Smooth muscle cell (in vitro differentiated cells): ENCODE results near the gene UST. TPM values are rescaled to one million over a fixed set of nuclear protein-coding genes. Genes with fewer than 3 reads are reported as not detected.

Experiments used
- DNase-seq: peaks from one replicate; lab custom pipeline; 2025; ENCODE audit not compliant: unreplicated experiment; lab: John Stamatoyannopoulos, UW
- H2AFZ ChIP-seq: fragments of 200-600 bp; sonication (generic); 2 replicates; pipeline ENCODE4 v1.6.0; 2016; ENCODE audit warnings: antibody characterized with exemption, low read depth, mild to moderate bottlenecking
- H3F3A ChIP-seq: fragments of 200-600 bp; sonication (generic); 2 replicates; pipeline ENCODE4 v1.6.0; 2017; ENCODE audit warnings: antibody characterized with exemption, low read depth
- H3K27ac ChIP-seq: fragments of 200-600 bp; sonication (generic); 2 replicates; pipeline ENCODE4 v1.5.1; 2016; ENCODE audit warnings: low read depth, mild to moderate bottlenecking
- H3K27me3 ChIP-seq: fragments of 200-600 bp; sonication (generic); 2 replicates; pipeline ENCODE4 v1.6.1; 2016; ENCODE audit warnings: low read depth, mild to moderate bottlenecking
- H3K36me3 ChIP-seq: fragments of 200-600 bp; sonication (generic); 2 replicates; pipeline ENCODE4 v1.5.1; 2016; ENCODE audit warnings: low read depth
- H3K4me1 ChIP-seq: fragments of 200-600 bp; sonication (generic); 2 replicates; pipeline ENCODE4 v1.5.1; 2016; ENCODE audit warnings: low read depth
- H3K4me2 ChIP-seq: fragments of 200-600 bp; sonication (generic); 2 replicates; pipeline ENCODE4 v1.6.0; 2016; ENCODE audit warnings: mild to moderate bottlenecking
- H3K4me3 ChIP-seq: fragments of 200-600 bp; sonication (generic); 2 replicates; pipeline ENCODE4 v1.5.1; 2016; ENCODE audit warnings: mild to moderate bottlenecking
- H3K79me2 ChIP-seq: fragments of 200-600 bp; sonication (generic); 2 replicates; pipeline ENCODE4 v1.6.0; 2016; ENCODE audit warnings: low read depth, mild to moderate bottlenecking
- H3K9ac ChIP-seq: fragments of 200-600 bp; sonication (generic); 2 replicates; pipeline ENCODE4 v1.6.0; 2016; ENCODE audit warnings: low read depth
- H3K9me3 ChIP-seq: fragments of 200-600 bp; sonication (generic); replicated peaks from 2 replicates; pipeline ENCODE4 v1.5.1; 2016; ENCODE audit warnings: low read depth
- H4K20me1 ChIP-seq: fragments of 200-600 bp; sonication (generic); 2 replicates; pipeline ENCODE4 v1.6.0; 2016; ENCODE audit warnings: low read depth
- whole genome bisulfite sequencing: methylation state at CpG from one replicate; pipeline ENCODE4 v1.1.7; 2016; ENCODE audit warnings: low lambda C conversion rate; 5-methylcytosine and 5-hydroxymethylcytosine counted together
- polyA plus RNA-seq: library from polyadenylated mRNA; unstranded; fragments of >200 nt; fragmentation: Nextera tagmentation; extraction: Ambion mirVana; gene quantifications from 2 replicates; pipeline ENCODE4 v1.2.1, GENCODE V29; 2016
- total RNA-seq: library from RNA; depleted of rRNA; stranded (reverse); fragments of >200 nt; gene quantifications from 2 replicates; pipeline ENCODE4 v1.2.3, GENCODE V29; 2014
- TF ChIP-seq, protein P1 (sequence below): fragments of 200-600 bp; sonication (generic); IDR thresholded peaks from 2 replicates; pipeline ENCODE4 v1.5.1; 2017; ENCODE audit warnings: borderline replicate concordance, mild to moderate bottlenecking, antibody characterized with exemption; ENCODE audit not compliant: insufficient read depth, poor library complexity, severe bottlenecking

The UST gene
- total and polyA plus RNA-seq, 2 experiments from 2014 or later: 16.1 to 19.5 TPM

DNA sequence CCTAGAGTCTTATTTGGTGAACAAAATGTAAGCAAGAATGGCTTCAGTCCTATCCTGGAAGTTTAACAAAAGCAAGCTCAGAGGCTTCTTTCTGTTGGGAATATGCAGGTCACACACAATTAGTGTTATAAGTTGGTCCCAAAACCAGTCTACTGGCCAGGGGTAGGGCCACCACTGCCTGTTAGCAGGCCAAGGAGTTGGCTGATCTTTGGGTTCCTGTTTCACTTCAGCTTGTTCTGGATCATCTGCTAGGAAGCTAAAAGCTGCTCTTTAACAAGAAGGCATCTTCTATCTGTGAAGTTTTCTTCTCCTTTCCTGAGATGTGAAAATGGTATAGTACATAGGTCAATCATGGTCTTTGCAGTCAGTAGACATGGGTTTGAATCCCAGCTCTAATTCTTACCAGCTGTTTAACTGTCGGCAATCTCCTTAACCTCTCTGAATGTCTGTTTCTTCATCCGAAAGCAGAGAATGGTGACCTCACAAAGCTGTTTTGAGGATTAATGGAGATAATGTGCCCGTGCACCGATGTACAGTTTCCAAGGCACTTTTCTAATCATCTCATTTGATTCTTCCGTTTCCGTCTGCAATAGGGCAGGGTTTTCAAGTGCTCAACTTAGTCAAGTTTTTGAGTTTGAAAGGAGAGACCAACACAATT, 299.5 kb downstream of the UST start:
- Histone ChIP-seq H3K4me3 (no peak overlapping the region), H3K4me2 (no peak overlapping the region), H3K9ac (no peak overlapping the region), H3F3A (no peaks in the 10 kb centered on the region), H4K20me1 (no peaks in the 10 kb centered on the region), H3K27ac (no peak overlapping the region), H3K27me3 (no peaks in the 10 kb centered on the region), H3K79me2 (no peaks in the 10 kb centered on the region), H3K36me3 (no peaks in the 10 kb centered on the region), H2AFZ (no peak overlapping the region), H3K9me3 (no peaks in the 10 kb centered on the region), H3K4me1 (peaks cover 12% of the 10 kb centered on the region)
- 64% methylated on average over 6 of the region's 6 CpGs for WGBS
- DNase-seq: no peak
- TF ChIP-seq, protein P1, sequence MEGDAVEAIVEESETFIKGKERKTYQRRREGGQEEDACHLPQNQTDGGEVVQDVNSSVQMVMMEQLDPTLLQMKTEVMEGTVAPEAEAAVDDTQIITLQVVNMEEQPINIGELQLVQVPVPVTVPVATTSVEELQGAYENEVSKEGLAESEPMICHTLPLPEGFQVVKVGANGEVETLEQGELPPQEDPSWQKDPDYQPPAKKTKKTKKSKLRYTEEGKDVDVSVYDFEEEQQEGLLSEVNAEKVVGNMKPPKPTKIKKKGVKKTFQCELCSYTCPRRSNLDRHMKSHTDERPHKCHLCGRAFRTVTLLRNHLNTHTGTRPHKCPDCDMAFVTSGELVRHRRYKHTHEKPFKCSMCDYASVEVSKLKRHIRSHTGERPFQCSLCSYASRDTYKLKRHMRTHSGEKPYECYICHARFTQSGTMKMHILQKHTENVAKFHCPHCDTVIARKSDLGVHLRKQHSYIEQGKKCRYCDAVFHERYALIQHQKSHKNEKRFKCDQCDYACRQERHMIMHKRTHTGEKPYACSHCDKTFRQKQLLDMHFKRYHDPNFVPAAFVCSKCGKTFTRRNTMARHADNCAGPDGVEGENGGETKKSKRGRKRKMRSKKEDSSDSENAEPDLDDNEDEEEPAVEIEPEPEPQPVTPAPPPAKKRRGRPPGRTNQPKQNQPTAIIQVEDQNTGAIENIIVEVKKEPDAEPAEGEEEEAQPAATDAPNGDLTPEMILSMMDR: no peak

DNA sequence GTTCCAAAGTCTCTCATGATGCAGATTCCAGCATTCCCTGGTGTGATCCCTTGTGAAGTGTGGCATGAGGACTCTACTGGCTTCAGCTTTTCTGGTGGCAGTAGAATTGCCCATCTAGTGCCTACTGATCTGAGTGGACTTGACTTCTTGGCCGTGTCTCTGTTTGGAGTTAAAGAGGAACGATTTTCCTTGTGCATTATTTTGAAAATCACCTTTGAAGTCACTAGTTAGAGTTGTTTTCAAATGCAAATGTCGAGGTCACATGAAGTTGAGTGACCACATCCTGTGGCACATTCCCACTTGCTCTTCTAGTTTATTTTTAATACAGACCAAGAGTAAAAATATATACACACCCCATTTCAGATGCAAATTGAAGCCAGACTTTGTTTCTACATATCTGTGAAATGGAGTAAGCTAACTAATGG, 300.0 kb downstream of the UST start:
- Histone ChIP-seq H4K20me1 (no peaks in the 10 kb centered on the region), H3K9ac (no peak overlapping the region), H3K4me2 (peak overlapping the region; percentile 10), H3K4me3 (no peak overlapping the region), H3K9me3 (no peaks in the 10 kb centered on the region), H3K36me3 (no peaks in the 10 kb centered on the region), H3F3A (no peaks in the 10 kb centered on the region), H3K79me2 (no peaks in the 10 kb centered on the region), H3K27ac (no peak overlapping the region), H2AFZ (no peak overlapping the region), H3K27me3 (no peaks in the 10 kb centered on the region), H3K4me1 (peaks cover 12% of the 10 kb centered on the region)
- DNase-seq: no peak
- TF ChIP-seq, protein P1: no peak
- WGBS: 64% methylated on average over 3 of the region's 3 CpGs

GRCh38 chr6:149049230-149049629, 302.4 kb downstream of the UST start:
- TF ChIP-seq, protein P1: no peak
- Histone ChIP-seq H3K4me2 (no peak overlapping the region), H3K27me3 (no peaks in the 10 kb centered on the region), H3F3A (no peaks in the 10 kb centered on the region), H3K79me2 (no peaks in the 10 kb centered on the region), H3K9ac (no peak overlapping the region), H3K9me3 (no peaks in the 10 kb centered on the region), H3K27ac (no peak overlapping the region), H3K4me3 (no peak overlapping the region), H3K4me1 (peaks cover 9% of the 10 kb centered on the region), H2AFZ (no peak overlapping the region), H3K36me3 (no peaks in the 10 kb centered on the region), H4K20me1 (no peaks in the 10 kb centered on the region)
- no peak for DNase-seq
- 26% methylated on average over 2 of the region's 2 CpGs for WGBS

GRCh38 chr6:149050160-149050559, 303.3 kb downstream of the UST start:
- Histone ChIP-seq H3K9ac (no peak overlapping the region), H3K27ac (no peak overlapping the region), H3K4me3 (no peak overlapping the region), H3K79me2 (no peaks in the 10 kb centered on the region), H4K20me1 (no peaks in the 10 kb centered on the region), H3F3A (no peaks in the 10 kb centered on the region), H3K36me3 (no peaks in the 10 kb centered on the region), H2AFZ (no peak overlapping the region), H3K9me3 (no peaks in the 10 kb centered on the region), H3K27me3 (no peaks in the 10 kb centered on the region), H3K4me1 (peaks cover under 1% of the 10 kb centered on the region), H3K4me2 (no peak overlapping the region)
- TF ChIP-seq, protein P1: no peak
- no peak for DNase-seq
- 94% methylated on average over 1 of the region's 1 CpG for WGBS
